GM23338 (cell line): Measurements from ENCODE around the gene HARBI1. TPM values are rescaled to one million over a fixed set of nuclear protein-coding genes. Genes with fewer than 3 reads are reported as not detected.

ENCODE experiments used
- ATAC-seq: fragments of 200-7000 bp; cut with Tn5 transposase; 3 replicates; pipeline ENCODE4 v1.9.1; 2020
- DNase-seq: peaks from one replicate; pipeline ENCODE4 v3.0.0-alpha.2; 2015; ENCODE audit warnings: low spot score
- H2AFZ ChIP-seq: fragments of 200-600 bp; sonication (generic); 2 replicates; pipeline ENCODE4 v1.8.0; 2016; ENCODE audit warnings: antibody characterized with exemption, mild to moderate bottlenecking, moderate library complexity
- H3F3A ChIP-seq: fragments of 200-600 bp; sonication (generic); replicated peaks from 2 replicates; pipeline ENCODE4 v1.8.0; 2017; ENCODE audit warnings: antibody characterized with exemption, mixed run types, low read depth
- H3K27ac ChIP-seq: fragments of 200-600 bp; sonication (generic); 2 replicates; pipeline ENCODE4 v1.6.1; 2016; ENCODE audit warnings: low read depth
- H3K27me3 ChIP-seq: fragments of 200-600 bp; sonication (generic); 2 replicates; pipeline ENCODE4 v1.8.0; 2016; ENCODE audit warnings: mild to moderate bottlenecking, mixed run types, moderate library complexity; ENCODE audit not compliant: insufficient read depth
- H3K36me3 ChIP-seq: fragments of 200-600 bp; sonication (generic); 2 replicates; pipeline ENCODE4 v1.8.0; 2016; ENCODE audit warnings: mild to moderate bottlenecking; ENCODE audit not compliant: insufficient read depth
- H3K4me1 ChIP-seq: fragments of 200-600 bp; sonication (generic); 2 replicates; pipeline ENCODE4 v1.8.0; 2016; ENCODE audit warnings: mild to moderate bottlenecking, moderate library complexity; ENCODE audit not compliant: insufficient read depth
- H3K4me2 ChIP-seq: fragments of 200-600 bp; sonication (generic); 2 replicates; pipeline ENCODE4 v1.7.1; 2017; ENCODE audit warnings: mixed run types
- H3K4me3 ChIP-seq: fragments of 200-600 bp; sonication (generic); 2 replicates; pipeline ENCODE4 v1.6.1; 2016; ENCODE audit warnings: mixed run types
- H3K79me2 ChIP-seq: fragments of 200-600 bp; sonication (generic); replicated peaks from 2 replicates; pipeline ENCODE4 v1.8.0; 2017; ENCODE audit warnings: mild to moderate bottlenecking; ENCODE audit not compliant: insufficient read depth
- H3K9me2 ChIP-seq: fragments of 200-600 bp; sonication (generic); 2 replicates; pipeline ENCODE4 v1.8.0; 2017; ENCODE audit not compliant: insufficient read depth
- H4K20me1 ChIP-seq: fragments of 200-600 bp; sonication (generic); replicated peaks from 2 replicates; pipeline ENCODE4 v1.8.0; 2017; ENCODE audit warnings: mild to moderate bottlenecking; ENCODE audit not compliant: insufficient read depth
- H3K27ac Mint-ChIP-seq: 2 replicates; pipeline ENCODE4 v1.8.0; 2020; ENCODE audit warnings: inconsistent platforms, mild to moderate bottlenecking, moderate library complexity, mixed read lengths
- H3K27me3 Mint-ChIP-seq: 3 replicates; pipeline ENCODE4 v1.8.0; 2022; ENCODE audit warnings: low read depth, mild to moderate bottlenecking, moderate library complexity, mixed read lengths, inconsistent platforms; ENCODE audit not compliant: insufficient read depth, poor library complexity
- H3K36me3 Mint-ChIP-seq: 3 replicates; pipeline ENCODE4 v1.8.0; 2021; ENCODE audit warnings: low read depth, mild to moderate bottlenecking, inconsistent platforms, moderate library complexity, mixed read lengths
- H3K4me1 Mint-ChIP-seq: 3 replicates; pipeline ENCODE4 v1.8.0; 2020; ENCODE audit warnings: mild to moderate bottlenecking, inconsistent platforms, mixed read lengths
- H3K4me3 Mint-ChIP-seq: 3 replicates; pipeline ENCODE4 v1.8.0; 2021; ENCODE audit warnings: moderate library complexity, mild to moderate bottlenecking, inconsistent platforms, mixed read lengths
- H3K9me3 Mint-ChIP-seq: 3 replicates; pipeline ENCODE4 v1.8.0; 2020; ENCODE audit warnings: moderate library complexity, mild to moderate bottlenecking, inconsistent platforms, mixed read lengths
- CREB1 ChIP-seq: fragments of 250-450 bp; sonication (Bioruptor Pico); IDR thresholded peaks from 2 replicates; pipeline ENCODE4 v1.5.0; 2020; ENCODE audit warnings: low read depth, mild to moderate bottlenecking, moderate library complexity
- CTCF ChIP-seq, 2 experiments: fragments of 200-600 bp in 1 of 2; sonication (generic) in 1 of 2; conservative IDR thresholded peaks; 2 replicates each; pipeline versions ENCODE4 v1.5.1 to v1.6.1; 2016 to 2017; ENCODE audit warnings: antibody characterized with exemption in 2 of 2, low read depth in 2 of 2, mild to moderate bottlenecking in 2 of 2, moderate library complexity in 1 of 2
- ETS1 ChIP-seq: IDR thresholded peaks from 2 replicates; pipeline ENCODE4 v1.6.1; 2016; ENCODE audit warnings: antibody characterized with exemption
- EZH2 ChIP-seq: fragments of 200-600 bp; sonication (generic); IDR thresholded peaks from one replicate; pipeline ENCODE4 v1.8.0; 2017; ENCODE audit warnings: antibody characterized with exemption, mild to moderate bottlenecking, low read depth; ENCODE audit not compliant: unreplicated experiment
- JUNB ChIP-seq: IDR thresholded peaks from one replicate; pipeline ENCODE4 v1.6.1; 2016; ENCODE audit warnings: antibody characterized with exemption; ENCODE audit not compliant: unreplicated experiment
- NANOG ChIP-seq: IDR thresholded peaks from 2 replicates; pipeline ENCODE4 v1.6.1; 2016; ENCODE audit warnings: antibody characterized with exemption, borderline replicate concordance
- POLR2AphosphoS5 ChIP-seq: IDR thresholded peaks from 2 replicates; pipeline ENCODE4 v1.6.1; 2016; ENCODE audit warnings: antibody characterized with exemption, low read depth
- REST ChIP-seq: IDR thresholded peaks from one replicate; pipeline ENCODE4 v1.6.1; 2018; ENCODE audit warnings: antibody characterized with exemption; ENCODE audit not compliant: unreplicated experiment
- ZNF114 ChIP-seq: fragments of 250-450 bp; sonication (Bioruptor Pico); IDR thresholded peaks from 2 replicates; pipeline ENCODE4 v1.5.0; 2020; ENCODE audit warnings: mild to moderate bottlenecking, moderate library complexity
- ZNF331 ChIP-seq: fragments of 250-450 bp; sonication (Bioruptor Pico); IDR thresholded peaks from 2 replicates; pipeline ENCODE4 v1.5.0; 2020; ENCODE audit warnings: low read depth, mild to moderate bottlenecking, moderate library complexity
- ZNF462 ChIP-seq: fragments of 250-450 bp; sonication (Bioruptor Pico); IDR thresholded peaks from 2 replicates; pipeline ENCODE4 v1.5.0; 2020; ENCODE audit warnings: mild to moderate bottlenecking, moderate library complexity
- polyA plus RNA-seq: library from polyadenylated mRNA; unstranded; fragments of >200 nt; fragmentation: Nextera tagmentation; extraction: Ambion mirVana; gene quantifications from 2 replicates; pipeline ENCODE4 v1.2.1, GENCODE V29; 2016
- total RNA-seq: library from RNA; depleted of rRNA; stranded (reverse); fragments of >200 nt; shearing (Covaris generic); gene quantifications from 2 replicates; pipeline ENCODE4 v1.2.3, GENCODE V29; 2014

Gene HARBI1
- total and polyA plus RNA-seq, 2 experiments from 2014 or later, result 4.2 to 6.5 TPM

- Mint-ChIP-seq H3K27me3 (peaks cover 2% of the 10 kb centered on the region), H3K36me3 (0 out of 3 replicates have a peak, but pooled peaks cover 12% of the 10 kb centered on the region), H3K27ac (no peak overlapping the region), H3K4me1 (no peaks in the 10 kb centered on the region), H3K4me3 (no peak overlapping the region), H3K9me3 (no peaks in the 10 kb centered on the region; the same call in 2 of the 3 replicates)
- Histone ChIP-seq H3K4me1 (no peaks in the 10 kb centered on the region), H3K79me2 (no peaks in the 10 kb centered on the region), H3F3A (no peaks in the 10 kb centered on the region), H3K4me3 (no peak overlapping the region), H3K4me2 (no peak overlapping the region), H3K36me3 (no peaks in the 10 kb centered on the region; the same call in 1 of the 2 replicates), H3K9me2 (no peaks in the 10 kb centered on the region), H2AFZ (no peak overlapping the region), H4K20me1 (no peaks in the 10 kb centered on the region; the same call in 1 of the 2 replicates), H3K27ac (no peak overlapping the region), H3K27me3 (no peaks in the 10 kb centered on the region)
- ATAC-seq (no peak), DNase-seq (no peak)
- TF ChIP-seq NANOG (no peak), POLR2AphosphoS5 (no peak), CREB1 (CRISPR knock-in tag) (no peak), ZNF114 (CRISPR knock-in tag) (no peak), ZNF331 (CRISPR knock-in tag) (no peak), EZH2 (no peak), JUNB (no peak), REST (no peak), CTCF (conservative IDR thresholded peaks at IDR 0.05; ENCODE audit: low read depth in 2 of 2) (no peak), ETS1 (no peak), ZNF462 (CRISPR knock-in tag) (no peak)
These were observed 18.6 kb upstream of the HARBI1 start for GRCh38 chr11:46635557-46636139.
